ENCODE measurements around the gene SCEL. TPM values are rescaled to one million over a fixed set of nuclear protein-coding genes. Genes with fewer than 3 reads are reported as not detected.

The SCEL gene
- total RNA-seq, 3 donors from 2014 or later (not counting 1 experiment from before 2014, with no cell fraction given), result not detected

- Mint-ChIP-seq H3K36me3 (no peaks in the 10 kb centered on the region), H3K4me3 (no peak overlapping the region), H3K4me1 (no peaks in the 10 kb centered on the region), H3K9me3 (no peaks in the 10 kb centered on the region), H3K27me3 (ENCODE audit: low read depth in 2 of 2) (peaks cover 3 to 19% of the 10 kb centered on the region in 2 donors), H3K27ac (no peak overlapping the region)
- no peak for ATAC-seq
- intact Hi-C loops (cut with micrococcal nuclease), result no loop called here
- no peaks in the 10 kb centered on the region for H3K9me3 ChIP-seq (ENCODE audit: control insufficient read depth, insufficient read depth, low read length)
- no peak overlapping the region for H3K27ac ChIP-seq (ENCODE audit: low read length)
- WGBS (ENCODE audit: insufficient coverage), result 13% methylated on average over 3 of the region's 4 CpGs
- TF ChIP-seq, protein P1, sequence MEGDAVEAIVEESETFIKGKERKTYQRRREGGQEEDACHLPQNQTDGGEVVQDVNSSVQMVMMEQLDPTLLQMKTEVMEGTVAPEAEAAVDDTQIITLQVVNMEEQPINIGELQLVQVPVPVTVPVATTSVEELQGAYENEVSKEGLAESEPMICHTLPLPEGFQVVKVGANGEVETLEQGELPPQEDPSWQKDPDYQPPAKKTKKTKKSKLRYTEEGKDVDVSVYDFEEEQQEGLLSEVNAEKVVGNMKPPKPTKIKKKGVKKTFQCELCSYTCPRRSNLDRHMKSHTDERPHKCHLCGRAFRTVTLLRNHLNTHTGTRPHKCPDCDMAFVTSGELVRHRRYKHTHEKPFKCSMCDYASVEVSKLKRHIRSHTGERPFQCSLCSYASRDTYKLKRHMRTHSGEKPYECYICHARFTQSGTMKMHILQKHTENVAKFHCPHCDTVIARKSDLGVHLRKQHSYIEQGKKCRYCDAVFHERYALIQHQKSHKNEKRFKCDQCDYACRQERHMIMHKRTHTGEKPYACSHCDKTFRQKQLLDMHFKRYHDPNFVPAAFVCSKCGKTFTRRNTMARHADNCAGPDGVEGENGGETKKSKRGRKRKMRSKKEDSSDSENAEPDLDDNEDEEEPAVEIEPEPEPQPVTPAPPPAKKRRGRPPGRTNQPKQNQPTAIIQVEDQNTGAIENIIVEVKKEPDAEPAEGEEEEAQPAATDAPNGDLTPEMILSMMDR (IDR thresholded peaks at IDR 0.05), result no peak
- DNase-seq, result no peak
- H3K36me3 ChIP-seq (ENCODE audit: control insufficient read depth, insufficient read depth, low read length), result no peaks in the 10 kb centered on the region
- H3K27me3 ChIP-seq (ENCODE audit: control insufficient read depth, insufficient read depth, low read length), result no peaks in the 10 kb centered on the region
- no peaks in the 10 kb centered on the region for H3K4me1 ChIP-seq (ENCODE audit: control insufficient read depth, insufficient read depth, low read length)
- H3K4me3 ChIP-seq (ENCODE audit: low read length), result no peak overlapping the region
Measured at GRCh38 chr13:77508959-77509620, 26.4 kb upstream of the SCEL start.

DNA sequence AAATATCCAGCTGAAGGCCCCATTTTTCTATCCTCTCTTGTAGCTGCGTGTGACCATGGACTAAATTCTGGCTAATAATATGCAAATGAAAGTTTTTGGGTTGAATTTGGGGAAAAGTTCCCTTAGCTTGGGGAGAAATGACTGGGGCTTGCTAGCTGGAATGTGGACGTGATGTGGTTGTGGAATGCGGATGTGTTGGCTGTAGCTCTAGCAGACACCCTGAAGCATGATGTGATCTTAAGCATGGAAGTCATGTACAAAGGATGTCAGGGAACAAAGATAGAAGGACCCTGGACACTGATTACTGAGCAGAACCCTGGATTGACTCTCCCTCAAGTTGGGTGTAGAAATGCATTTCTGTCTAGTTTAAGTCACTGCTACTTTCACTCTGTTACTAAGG is 25.4 kb upstream of the SCEL start:
- Histone ChIP-seq H3K9me3 (ENCODE audit: control insufficient read depth, insufficient read depth, low read length) (no peaks in the 10 kb centered on the region), H3K27me3 (ENCODE audit: control insufficient read depth, insufficient read depth, low read length) (no peaks in the 10 kb centered on the region), H3K4me3 (ENCODE audit: low read length) (no peak overlapping the region), H3K4me1 (ENCODE audit: control insufficient read depth, insufficient read depth, low read length) (no peaks in the 10 kb centered on the region), H3K36me3 (ENCODE audit: control insufficient read depth, insufficient read depth, low read length) (no peaks in the 10 kb centered on the region), H3K27ac (ENCODE audit: low read length) (no peak overlapping the region)
- Mint-ChIP-seq H3K36me3 (no peaks in the 10 kb centered on the region), H3K9me3 (no peaks in the 10 kb centered on the region), H3K27ac (no peak overlapping the region), H3K4me3 (no peak overlapping the region), H3K27me3 (ENCODE audit: low read depth in 2 of 2) (peaks cover 3 to 19% of the 10 kb centered on the region in 2 donors), H3K4me1 (no peaks in the 10 kb centered on the region)
- TF ChIP-seq, protein P1 (IDR thresholded peaks at IDR 0.05), result no peak
- ATAC-seq (no peak), DNase-seq (no peak)
- intact Hi-C loops (cut with micrococcal nuclease), result no loop called here
- 99% methylated on average over 3 of the region's 3 CpGs for WGBS (ENCODE audit: insufficient coverage)

- Mint-ChIP-seq H3K4me1 (no peaks in the 10 kb centered on the region), H3K9me3 (no peaks in the 10 kb centered on the region), H3K27ac (no peak overlapping the region), H3K36me3 (no peaks in the 10 kb centered on the region), H3K27me3 (ENCODE audit: low read depth in 2 of 2) (peaks cover 3 to 19% of the 10 kb centered on the region in 2 donors), H3K4me3 (no peak overlapping the region)
- WGBS (ENCODE audit: insufficient coverage), result 75% methylated on average over 5 of the region's 5 CpGs
- Histone ChIP-seq H3K4me3 (ENCODE audit: low read length) (no peak overlapping the region), H3K36me3 (ENCODE audit: control insufficient read depth, insufficient read depth, low read length) (no peaks in the 10 kb centered on the region), H3K27me3 (ENCODE audit: control insufficient read depth, insufficient read depth, low read length) (no peaks in the 10 kb centered on the region), H3K9me3 (ENCODE audit: control insufficient read depth, insufficient read depth, low read length) (no peaks in the 10 kb centered on the region), H3K4me1 (ENCODE audit: control insufficient read depth, insufficient read depth, low read length) (no peaks in the 10 kb centered on the region), H3K27ac (ENCODE audit: low read length) (no peak overlapping the region)
- no peak for DNase-seq
- ATAC-seq, result no peak
- intact Hi-C loops (cut with micrococcal nuclease), result no loop called here
- TF ChIP-seq, protein P1 (IDR thresholded peaks at IDR 0.05), result no peak
Measured at GRCh38 chr13:77511552-77511951, 24.0 kb upstream of the SCEL start.

Data from natural killer cell (primary cell).